ENCODE results near the gene SLC35F3.
"Not testable (repeated sequence)": the region's sequence is repeated elsewhere in the genome, so short reads cannot be mapped to it uniquely, and the experiment has no call there.

Gene SLC35F3

GRCh38 chr1:234270093-234270492, 365.6 kb downstream of the SLC35F3 start:
- DNase-seq: no peak

- no peak for DNase-seq
Observed at GRCh38 chr1:234270581-234271242, 366.2 kb downstream of the SLC35F3 start.

- DNase-seq: no peak
Observed at GRCh38 chr1:234271243-234271606, 366.7 kb downstream of the SLC35F3 start.

- no peak for DNase-seq
Observed at GRCh38 chr1:234272656-234273312, 368.3 kb downstream of the SLC35F3 start.

GRCh38 chr1:234273981-234274380, 369.5 kb downstream of the SLC35F3 start:
- no peak for DNase-seq

- no peak for DNase-seq
Observed at GRCh38 chr1:234276151-234276788, 371.8 kb downstream of the SLC35F3 start.

GRCh38 chr1:234277161-234277868, 372.8 kb downstream of the SLC35F3 start:
- DNase-seq: no peak

GRCh38 chr1:234279021-234279420, 374.5 kb downstream of the SLC35F3 start:
- no peak for DNase-seq

GRCh38 chr1:234280500-234280899, 376.0 kb downstream of the SLC35F3 start:
- no peak for DNase-seq

- no peak for DNase-seq
Observed at GRCh38 chr1:234281826-234282489, 377.5 kb downstream of the SLC35F3 start.

- DNase-seq: no peak
Observed at GRCh38 chr1:234286206-234286605, 381.7 kb downstream of the SLC35F3 start.

- no peak for DNase-seq
Observed at GRCh38 chr1:234288946-234289345, 384.5 kb downstream of the SLC35F3 start.

GRCh38 chr1:234289538-234290305, 385.2 kb downstream of the SLC35F3 start:
- DNase-seq: no peak

- no peak for DNase-seq
Observed at GRCh38 chr1:234292011-234292410, 387.5 kb downstream of the SLC35F3 start.

- no peak for DNase-seq
Observed at GRCh38 chr1:234292548-234292947, 388.1 kb downstream of the SLC35F3 start.

GRCh38 chr1:234294109-234294817, 389.8 kb downstream of the SLC35F3 start:
- no peak for DNase-seq

GRCh38 chr1:234295068-234295467, 390.6 kb downstream of the SLC35F3 start:
- no peak for DNase-seq

- no peak for DNase-seq
Observed at GRCh38 chr1:234295626-234296025, 391.1 kb downstream of the SLC35F3 start.

- no peak for DNase-seq
Observed at GRCh38 chr1:234296496-234296895, 392.0 kb downstream of the SLC35F3 start.

- no peak for DNase-seq
Observed at GRCh38 chr1:234297668-234298067, 393.2 kb downstream of the SLC35F3 start.

- no peak for DNase-seq
Observed at GRCh38 chr1:234300096-234300495, 395.6 kb downstream of the SLC35F3 start.

GRCh38 chr1:234301663-234302062, 397.2 kb downstream of the SLC35F3 start:
- DNase-seq: not testable (repeated sequence)
